ENCODE data around the gene PNMA5.
A peak's percentile ranks its signal among the peaks of the same experiment; 100 is the strongest.
"Not testable (repeated sequence)": the region's sequence is repeated elsewhere in the genome, so short reads cannot be mapped to it uniquely, and the experiment has no call there.

PNMA5 gene

DNA sequence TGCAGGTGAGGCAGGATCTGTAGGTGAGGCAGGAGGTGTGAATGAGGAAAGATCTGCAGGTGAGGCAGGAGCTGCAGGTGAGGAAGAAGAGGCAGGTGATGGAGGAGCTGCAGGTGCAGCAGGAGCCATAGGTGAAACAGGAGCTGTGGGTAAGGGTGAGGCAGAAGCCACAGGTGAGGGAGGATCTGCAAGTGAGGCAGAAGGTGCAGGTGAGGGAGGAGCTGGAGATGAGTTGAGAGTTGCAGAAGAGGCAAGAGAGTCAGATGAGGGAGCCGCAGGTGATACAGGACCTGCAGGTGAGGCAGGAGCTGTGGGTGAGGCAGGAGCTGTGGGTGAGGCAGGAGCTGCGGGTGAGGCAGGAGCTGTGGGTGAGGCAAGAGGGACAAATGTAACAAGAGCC, 35.2 kb upstream of the PNMA5 start:
- no peak overlapping the region for H2AFZ ChIP-seq (ENCODE audit: insufficient read depth, low read length, poor library complexity)
- no peak overlapping the region for H3K23ac ChIP-seq (ENCODE audit: low read length)
- H3K4ac ChIP-seq (ENCODE audit: low read depth, low read length), result no peak overlapping the region
- no peak overlapping the region for H4K8ac ChIP-seq (ENCODE audit: low read depth, low read length)
- H3K4me2 ChIP-seq (ENCODE audit: low read length), result no peak overlapping the region
- no peaks in the 10 kb centered on the region for H3K9me3 ChIP-seq (ENCODE audit: insufficient read depth, low read depth, low read length)
- peak in 1 of 2 donors; percentile 6 for DNase-seq
- no peak overlapping the region for H3K14ac ChIP-seq (ENCODE audit: low read length)
- H3K18ac ChIP-seq (ENCODE audit: low read length), result no peak overlapping the region
- peaks cover 2 to 3% of the 10 kb centered on the region in 2 experiments for H3K4me1 ChIP-seq (ENCODE audit: control insufficient read depth in 1 of 2, insufficient read depth in 2 of 2, low read length in 2 of 2)
- H2BK120ac ChIP-seq (ENCODE audit: insufficient read depth, low read length, poor library complexity), result no peak overlapping the region
- no peaks in the 10 kb centered on the region for H3K79me2 ChIP-seq (ENCODE audit: control insufficient read depth, insufficient read depth, low read length, poor library complexity)
- WGBS (ENCODE audit: extremely low coverage, insufficient coverage, insufficient read length), result no CpG with 5 or more reads among the region's 2 CpGs
- no peak overlapping the region for H2AK5ac ChIP-seq (ENCODE audit: low read length)
- no peaks in the 10 kb centered on the region for H3K36me3 ChIP-seq (ENCODE audit: control insufficient read depth in 1 of 2, insufficient read depth in 2 of 2, low read length in 2 of 2)
- H3K9ac ChIP-seq (ENCODE audit: low read length), result no peak overlapping the region
- H2BK5ac ChIP-seq (ENCODE audit: low read depth, low read length, poor library complexity), result no peak overlapping the region
- H3K4me3 ChIP-seq (ENCODE audit: low read depth, low read length), result no peak overlapping the region
- no peak overlapping the region for H3K27ac ChIP-seq (ENCODE audit: low read depth, low read length)
- no peaks in the 10 kb centered on the region for H3K27me3 ChIP-seq (ENCODE audit: insufficient read depth, low read length)
- H4K12ac ChIP-seq (ENCODE audit: low read depth, low read length), result no peak overlapping the region
- H2BK12ac ChIP-seq (ENCODE audit: low read length), result no peak overlapping the region
- H4K91ac ChIP-seq (ENCODE audit: low read depth, low read length), result no peak overlapping the region
- H3K79me1 ChIP-seq (ENCODE audit: low read length), result no peaks in the 10 kb centered on the region

DNA sequence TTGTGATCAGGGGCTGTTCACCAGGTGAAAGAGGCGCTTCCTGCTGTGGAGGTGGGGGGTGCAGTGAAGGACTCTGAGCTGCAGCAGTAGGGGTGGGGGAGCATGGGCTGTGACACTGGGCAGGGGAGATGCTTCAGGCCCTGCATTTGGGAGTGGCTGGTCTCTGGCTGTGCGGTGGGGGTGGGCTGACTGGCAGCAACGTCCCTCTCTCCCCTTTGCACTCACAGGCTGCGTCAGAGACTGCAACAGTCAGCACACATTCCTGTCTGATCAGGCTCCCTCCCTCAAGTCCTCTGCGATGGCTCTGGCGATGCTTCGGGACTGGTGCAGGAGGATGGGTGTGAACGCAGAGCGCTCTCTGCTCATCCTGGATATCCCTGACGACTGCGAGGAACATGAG, 34.6 kb upstream of the PNMA5 start:
- H2BK5ac ChIP-seq (ENCODE audit: low read depth, low read length, poor library complexity); H3K4me1 ChIP-seq (ENCODE audit: control insufficient read depth in 1 of 2, insufficient read depth in 2 of 2, low read length in 2 of 2); H3K4ac ChIP-seq (ENCODE audit: low read depth, low read length); DNase-seq; H2BK12ac ChIP-seq (ENCODE audit: low read length); H3K27ac ChIP-seq (ENCODE audit: low read depth, low read length); H3K79me2 ChIP-seq (ENCODE audit: control insufficient read depth, insufficient read depth, low read length, poor library complexity); H2AFZ ChIP-seq (ENCODE audit: insufficient read depth, low read length, poor library complexity); H3K36me3 ChIP-seq (ENCODE audit: control insufficient read depth in 1 of 2, insufficient read depth in 2 of 2, low read length in 2 of 2); H4K91ac ChIP-seq (ENCODE audit: low read depth, low read length); H3K4me3 ChIP-seq (ENCODE audit: low read depth, low read length); H3K23ac ChIP-seq (ENCODE audit: low read length); H3K27me3 ChIP-seq (ENCODE audit: insufficient read depth, low read length); H3K4me2 ChIP-seq (ENCODE audit: low read length); H4K12ac ChIP-seq (ENCODE audit: low read depth, low read length); H3K9me3 ChIP-seq (ENCODE audit: insufficient read depth, low read depth, low read length); H3K9ac ChIP-seq (ENCODE audit: low read length); H3K14ac ChIP-seq (ENCODE audit: low read length); H4K8ac ChIP-seq (ENCODE audit: low read depth, low read length); H3K79me1 ChIP-seq (ENCODE audit: low read length); H2AK5ac ChIP-seq (ENCODE audit: low read length); H2BK120ac ChIP-seq (ENCODE audit: insufficient read depth, low read length, poor library complexity); H3K18ac ChIP-seq (ENCODE audit: low read length): not testable (repeated sequence)
- no CpG with 5 or more reads among the region's 11 CpGs for WGBS (ENCODE audit: extremely low coverage, insufficient coverage, insufficient read length)

DNA sequence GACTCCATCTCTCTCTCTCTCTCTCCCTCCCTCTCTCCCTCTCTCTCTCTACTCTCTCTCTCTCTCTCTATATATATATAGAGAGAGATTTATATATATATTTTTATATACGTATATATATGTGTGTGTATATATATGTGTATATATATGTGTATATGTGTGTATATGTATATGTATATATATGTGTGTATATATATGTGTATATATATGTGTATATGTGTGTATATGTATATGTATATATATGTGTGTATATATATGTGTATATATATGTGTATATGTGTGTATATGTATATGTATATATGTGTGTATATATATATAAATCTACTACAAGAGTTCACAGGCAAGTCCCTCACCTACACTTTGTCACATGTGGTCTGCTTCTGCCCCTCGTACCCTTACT, 32.6 kb upstream of the PNMA5 start:
- not testable (repeated sequence) for H3K4me2 ChIP-seq (ENCODE audit: low read length); H3K36me3 ChIP-seq (ENCODE audit: control insufficient read depth in 1 of 2, insufficient read depth in 2 of 2, low read length in 2 of 2); H2BK5ac ChIP-seq (ENCODE audit: low read depth, low read length, poor library complexity); H3K79me2 ChIP-seq (ENCODE audit: control insufficient read depth, insufficient read depth, low read length, poor library complexity); H3K4me1 ChIP-seq (ENCODE audit: control insufficient read depth in 1 of 2, insufficient read depth in 2 of 2, low read length in 2 of 2); H4K8ac ChIP-seq (ENCODE audit: low read depth, low read length); H3K23ac ChIP-seq (ENCODE audit: low read length); H3K79me1 ChIP-seq (ENCODE audit: low read length); DNase-seq; H3K18ac ChIP-seq (ENCODE audit: low read length); H3K4ac ChIP-seq (ENCODE audit: low read depth, low read length); H3K9ac ChIP-seq (ENCODE audit: low read length); H3K27ac ChIP-seq (ENCODE audit: low read depth, low read length); H3K9me3 ChIP-seq (ENCODE audit: insufficient read depth, low read depth, low read length); H4K12ac ChIP-seq (ENCODE audit: low read depth, low read length); H3K14ac ChIP-seq (ENCODE audit: low read length); H3K4me3 ChIP-seq (ENCODE audit: low read depth, low read length); H3K27me3 ChIP-seq (ENCODE audit: insufficient read depth, low read length); H2BK12ac ChIP-seq (ENCODE audit: low read length); H2BK120ac ChIP-seq (ENCODE audit: insufficient read depth, low read length, poor library complexity); H2AK5ac ChIP-seq (ENCODE audit: low read length); H4K91ac ChIP-seq (ENCODE audit: low read depth, low read length); H2AFZ ChIP-seq (ENCODE audit: insufficient read depth, low read length, poor library complexity)
- WGBS (ENCODE audit: extremely low coverage, insufficient coverage, insufficient read length), result no CpG with 5 or more reads among the region's 2 CpGs

DNA sequence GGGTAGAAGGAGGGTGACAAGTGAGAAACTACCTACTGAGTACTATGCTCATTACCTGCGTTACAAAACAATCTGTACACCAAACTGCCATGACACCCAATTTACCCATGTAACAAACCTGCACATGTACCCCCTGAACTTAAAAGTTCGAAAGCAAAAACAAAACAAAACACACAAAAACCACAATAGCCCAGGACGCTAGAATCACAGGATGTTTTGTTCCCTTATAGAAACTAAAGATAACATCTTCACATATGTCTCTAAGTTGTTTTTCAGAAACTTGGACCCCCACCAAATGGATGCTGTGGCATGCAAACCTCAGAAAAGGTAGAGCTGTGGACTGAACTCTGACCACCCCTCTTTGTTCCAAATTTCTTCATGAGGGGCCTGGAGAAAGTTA, 25.2 kb upstream of the PNMA5 start:
- DNase-seq, result no peak
- Histone ChIP-seq H2BK12ac (ENCODE audit: low read length) (no peak overlapping the region), H2BK5ac (ENCODE audit: low read depth, low read length, poor library complexity) (no peak overlapping the region), H2AFZ (ENCODE audit: insufficient read depth, low read length, poor library complexity) (no peak overlapping the region), H3K4me3 (ENCODE audit: low read depth, low read length) (no peak overlapping the region), H3K36me3 (ENCODE audit: control insufficient read depth in 1 of 2, insufficient read depth in 2 of 2, low read length in 2 of 2) (no peaks in the 10 kb centered on the region), H3K23ac (ENCODE audit: low read length) (no peak overlapping the region), H3K9ac (ENCODE audit: low read length) (no peak overlapping the region), H3K79me1 (ENCODE audit: low read length) (no peaks in the 10 kb centered on the region), H3K4ac (ENCODE audit: low read depth, low read length) (no peak overlapping the region), H3K27ac (ENCODE audit: low read depth, low read length) (no peak overlapping the region), H2BK120ac (ENCODE audit: insufficient read depth, low read length, poor library complexity) (no peak overlapping the region), H3K4me2 (ENCODE audit: low read length) (no peak overlapping the region), H3K9me3 (ENCODE audit: insufficient read depth, low read depth, low read length) (no peaks in the 10 kb centered on the region), H3K18ac (ENCODE audit: low read length) (no peak overlapping the region), H4K12ac (ENCODE audit: low read depth, low read length) (no peak overlapping the region), H2AK5ac (ENCODE audit: low read length) (no peak overlapping the region), H4K91ac (ENCODE audit: low read depth, low read length) (no peak overlapping the region), H4K8ac (ENCODE audit: low read depth, low read length) (no peak overlapping the region), H3K27me3 (ENCODE audit: insufficient read depth, low read length) (no peaks in the 10 kb centered on the region), H3K79me2 (ENCODE audit: control insufficient read depth, insufficient read depth, low read length, poor library complexity) (no peaks in the 10 kb centered on the region), H3K14ac (ENCODE audit: low read length) (no peak overlapping the region), H3K4me1 (ENCODE audit: control insufficient read depth in 1 of 2, insufficient read depth in 2 of 2, low read length in 2 of 2) (no peaks in the 10 kb centered on the region)
- no CpG with 5 or more reads among the region's 3 CpGs for WGBS (ENCODE audit: extremely low coverage, insufficient coverage, insufficient read length)
